Suprapubic skin (tissue), 4 donors: ENCODE results near the gene MDGA2. TPM values are rescaled to one million over a fixed set of nuclear protein-coding genes. Genes with fewer than 3 reads are reported as not detected.

Experiments
- DNase-seq, 2 donors: peaks; one replicate each; pipeline ENCODE4 v3.0.0-alpha.2; 2019; ENCODE audit warnings: low spot score in 2 of 2
- H3K27ac ChIP-seq: fragments of 200-600 bp; sonication (generic); one replicate; pipeline ENCODE4 v1.5.1; 2019
- H3K27me3 ChIP-seq: fragments of 200-600 bp; sonication (generic); one replicate; pipeline ENCODE4 v1.5.1; 2019
- H3K36me3 ChIP-seq: fragments of 200-600 bp; sonication (generic); one replicate; pipeline ENCODE4 v1.5.1; 2019
- H3K4me1 ChIP-seq: fragments of 200-600 bp; sonication (generic); one replicate; pipeline ENCODE4 v1.5.1; 2019
- H3K4me3 ChIP-seq: fragments of 200-600 bp; sonication (generic); one replicate; pipeline ENCODE4 v1.5.1; 2019; ENCODE audit warnings: mild to moderate bottlenecking
- H3K9me3 ChIP-seq: fragments of 200-600 bp; sonication (generic); one replicate; pipeline ENCODE4 v1.5.1; 2019
- EP300 ChIP-seq: sonication (generic); formaldehyde crosslinking; IDR thresholded peaks from one replicate; pipeline ENCODE4 v1.6.1; 2017; ENCODE audit warnings: antibody characterized with exemption
- POLR2A ChIP-seq, 2 donors: fragments of 450-650 bp; IDR thresholded peaks; one replicate each; pipeline ENCODE4 v1.6.1; 2017; ENCODE audit warnings: antibody characterized with exemption in 2 of 2, mild to moderate bottlenecking in 2 of 2, moderate library complexity in 2 of 2
- POLR2AphosphoS5 ChIP-seq, 3 donors: sonication (generic); formaldehyde crosslinking; IDR thresholded peaks; one replicate each; pipeline ENCODE4 v1.6.1; 2017; ENCODE audit warnings: antibody characterized with exemption in 3 of 3
- WGBS: methylation state at CpG from one replicate; pipeline ENCODE4 v1.1.5; 2018; 5-methylcytosine and 5-hydroxymethylcytosine counted together
- total RNA-seq, 4 donors: library from RNA; depleted of rRNA; stranded (reverse); fragments of >200 nt; gene quantifications; one replicate each; pipeline ENCODE4 v1.1.0, GENCODE V29; 2016
- TF ChIP-seq, protein P1 (sequence below), 2 donors: fragments of 200-600 bp in 1 of 2; fragments of 450-650 bp in 1 of 2; sonication (generic) in 1 of 2; IDR thresholded peaks; one replicate each; pipeline ENCODE4 v1.5.1; 2016 to 2019; ENCODE audit warnings: antibody characterized with exemption in 2 of 2, mild to moderate bottlenecking in 1 of 2, moderate library complexity in 1 of 2

The MDGA2 gene
- total RNA-seq, 4 donors from 2014 or later = 0.16 to 1.5 (median 0.99) TPM; not detected in 1

- no peaks in the 10 kb centered on the region for H3K9me3 ChIP-seq
- H3K4me3 ChIP-seq = no peak overlapping the region
- H3K36me3 ChIP-seq = no peaks in the 10 kb centered on the region
- no peaks in the 10 kb centered on the region for H3K4me1 ChIP-seq
- WGBS = 83% methylated on average over 2 of the region's 2 CpGs
- no peak for TF ChIP-seq POLR2A (IDR thresholded peaks at IDR 0.05)
- no peak for TF ChIP-seq EP300
- H3K27ac ChIP-seq = no peak overlapping the region
- H3K27me3 ChIP-seq = no peaks in the 10 kb centered on the region
- DNase-seq = no peak
Measured at GRCh38 chr14:47705683-47706082, 30.3 kb upstream of the MDGA2 start.

- no peak overlapping the region for H3K4me3 ChIP-seq
- H3K4me1 ChIP-seq = no peaks in the 10 kb centered on the region
- TF ChIP-seq, protein P1, sequence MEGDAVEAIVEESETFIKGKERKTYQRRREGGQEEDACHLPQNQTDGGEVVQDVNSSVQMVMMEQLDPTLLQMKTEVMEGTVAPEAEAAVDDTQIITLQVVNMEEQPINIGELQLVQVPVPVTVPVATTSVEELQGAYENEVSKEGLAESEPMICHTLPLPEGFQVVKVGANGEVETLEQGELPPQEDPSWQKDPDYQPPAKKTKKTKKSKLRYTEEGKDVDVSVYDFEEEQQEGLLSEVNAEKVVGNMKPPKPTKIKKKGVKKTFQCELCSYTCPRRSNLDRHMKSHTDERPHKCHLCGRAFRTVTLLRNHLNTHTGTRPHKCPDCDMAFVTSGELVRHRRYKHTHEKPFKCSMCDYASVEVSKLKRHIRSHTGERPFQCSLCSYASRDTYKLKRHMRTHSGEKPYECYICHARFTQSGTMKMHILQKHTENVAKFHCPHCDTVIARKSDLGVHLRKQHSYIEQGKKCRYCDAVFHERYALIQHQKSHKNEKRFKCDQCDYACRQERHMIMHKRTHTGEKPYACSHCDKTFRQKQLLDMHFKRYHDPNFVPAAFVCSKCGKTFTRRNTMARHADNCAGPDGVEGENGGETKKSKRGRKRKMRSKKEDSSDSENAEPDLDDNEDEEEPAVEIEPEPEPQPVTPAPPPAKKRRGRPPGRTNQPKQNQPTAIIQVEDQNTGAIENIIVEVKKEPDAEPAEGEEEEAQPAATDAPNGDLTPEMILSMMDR (IDR thresholded peaks at IDR 0.05) = no peak
- TF ChIP-seq POLR2AphosphoS5 (IDR thresholded peaks at IDR 0.05) (no peak), EP300 (no peak), POLR2A (IDR thresholded peaks at IDR 0.05) (no peak)
Measured at GRCh38 chr14:47691829-47692228, 16.4 kb upstream of the MDGA2 start.

GRCh38 chr14:47678993-47679392 is 3.6 kb upstream of the MDGA2 start:
- H3K36me3 ChIP-seq = no peaks in the 10 kb centered on the region
- TF ChIP-seq EP300 = no peak
- TF ChIP-seq POLR2A (IDR thresholded peaks at IDR 0.05) = no peak
- TF ChIP-seq POLR2AphosphoS5 (IDR thresholded peaks at IDR 0.05) = no peak
- TF ChIP-seq, protein P1 (IDR thresholded peaks at IDR 0.05) = no peak
- H3K27me3 ChIP-seq = peaks cover 40% of the 10 kb centered on the region

More at GRCh38 chr14:47691829-47692228, 16.4 kb upstream of the MDGA2 start:
- Histone ChIP-seq H3K27ac (no peak overlapping the region), H3K36me3 (no peaks in the 10 kb centered on the region), H3K27me3 (no peaks in the 10 kb centered on the region), H3K9me3 (no peaks in the 10 kb centered on the region)
- no peak for DNase-seq

GRCh38 chr14:47678157-47678556 is 2.8 kb upstream of the MDGA2 start:
- WGBS = 70% methylated on average over 2 of the region's 2 CpGs
- Histone ChIP-seq H3K27me3 (peaks cover 49% of the 10 kb centered on the region), H3K4me1 (peaks cover 26% of the 10 kb centered on the region), H3K36me3 (no peaks in the 10 kb centered on the region), H3K27ac (no peak overlapping the region), H3K9me3 (no peaks in the 10 kb centered on the region), H3K4me3 (no peak overlapping the region)
- DNase-seq = no peak
- TF ChIP-seq EP300 (no peak), POLR2A (IDR thresholded peaks at IDR 0.05) (no peak), POLR2AphosphoS5 (IDR thresholded peaks at IDR 0.05) (no peak)
- TF ChIP-seq, protein P1 (IDR thresholded peaks at IDR 0.05) = no peak

More at GRCh38 chr14:47678993-47679392, 3.6 kb upstream of the MDGA2 start:
- no peak for DNase-seq
- no peak overlapping the region for H3K4me3 ChIP-seq
- H3K4me1 ChIP-seq = peaks cover 24% of the 10 kb centered on the region
- 29% methylated on average over 1 of the region's 1 CpG for WGBS
- no peak overlapping the region for H3K27ac ChIP-seq
- H3K9me3 ChIP-seq = no peaks in the 10 kb centered on the region

GRCh38 chr14:47676315-47676617 is 861 bp upstream of the MDGA2 start:
- no peaks in the 10 kb centered on the region for H3K36me3 ChIP-seq
- H3K9me3 ChIP-seq = no peaks in the 10 kb centered on the region
- no peak for DNase-seq
- H3K27ac ChIP-seq = no peak overlapping the region
- H3K27me3 ChIP-seq = peaks cover 58% of the 10 kb centered on the region
- WGBS = 7% methylated on average over 5 of the region's 15 CpGs
- TF ChIP-seq EP300 = no peak
- TF ChIP-seq POLR2AphosphoS5 (IDR thresholded peaks at IDR 0.05) = no peak
- TF ChIP-seq, protein P1 (IDR thresholded peaks at IDR 0.05) = no peak
- TF ChIP-seq POLR2A (IDR thresholded peaks at IDR 0.05) = no peak
- peaks cover 26% of the 10 kb centered on the region for H3K4me1 ChIP-seq
- H3K4me3 ChIP-seq = peak overlapping the region; percentile 46
